ENCODE measurements around the gene UBXN7.

Gene UBXN7

DNA sequence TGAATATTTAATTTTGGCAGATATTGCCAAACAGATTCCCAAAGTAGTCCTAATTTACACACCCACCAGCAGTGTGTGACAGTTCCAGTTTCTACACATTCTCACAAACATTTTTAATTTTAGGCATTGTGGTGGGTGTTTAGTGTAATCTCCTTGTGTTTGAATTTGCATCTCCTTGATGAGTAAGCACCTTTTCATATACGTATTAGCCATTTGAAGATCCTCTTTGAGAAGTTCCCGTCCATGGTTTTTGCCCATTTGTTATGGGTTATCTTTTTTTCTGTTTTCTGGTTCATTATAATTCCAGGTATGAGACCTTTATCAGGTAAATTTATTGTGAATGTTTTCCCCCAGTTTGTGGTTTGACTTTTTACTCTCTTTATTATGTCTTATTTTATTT lies 91.8 kb downstream of the UBXN7 start:
- no peak overlapping the region for H3K4me2 ChIP-seq (ENCODE audit: low read length)
- no peak overlapping the region for H2BK120ac ChIP-seq (ENCODE audit: low read depth, low read length)
- H2AK5ac ChIP-seq (ENCODE audit: low read length), result no peak overlapping the region
- no peaks in the 10 kb centered on the region for H3K36me3 ChIP-seq (ENCODE audit: control insufficient read depth, insufficient read depth, low read length)
- no peaks in the 10 kb centered on the region for H3K79me1 ChIP-seq (ENCODE audit: low read length)
- H3K4me3 ChIP-seq (ENCODE audit: low read length), result no peak overlapping the region
- no peak overlapping the region for H3K18ac ChIP-seq (ENCODE audit: low read length)
- no peak overlapping the region for H4K8ac ChIP-seq (ENCODE audit: low read depth, low read length)
- H3K4ac ChIP-seq (ENCODE audit: low read depth, low read length), result no peak overlapping the region
- H3K27me3 ChIP-seq (ENCODE audit: insufficient read depth, low read length, poor library complexity), result no peaks in the 10 kb centered on the region
- H4K5ac ChIP-seq (ENCODE audit: low read length), result no peak overlapping the region
- WGBS (ENCODE audit: extremely low coverage, insufficient coverage, low lambda C conversion rate), result no CpG with 5 or more reads among the region's 2 CpGs
- DNase-seq, result no peak
- H2BK15ac ChIP-seq (replicated peaks; ENCODE audit: low read depth), result no peak overlapping the region
- H3K56ac ChIP-seq (ENCODE audit: low read length), result no peak overlapping the region
- no peaks in the 10 kb centered on the region for H3K4me1 ChIP-seq (ENCODE audit: control insufficient read depth, low read depth, low read length)
- H3K23ac ChIP-seq (ENCODE audit: low read length), result no peak overlapping the region
- H3K27ac ChIP-seq (ENCODE audit: low read depth, low read length), result no peak overlapping the region
- H3K9ac ChIP-seq (ENCODE audit: low read length), result no peak overlapping the region
- no peak overlapping the region for H2BK5ac ChIP-seq (ENCODE audit: low read length)
- H3K79me2 ChIP-seq (ENCODE audit: control insufficient read depth, insufficient read depth, low read length), result no peaks in the 10 kb centered on the region

DNA sequence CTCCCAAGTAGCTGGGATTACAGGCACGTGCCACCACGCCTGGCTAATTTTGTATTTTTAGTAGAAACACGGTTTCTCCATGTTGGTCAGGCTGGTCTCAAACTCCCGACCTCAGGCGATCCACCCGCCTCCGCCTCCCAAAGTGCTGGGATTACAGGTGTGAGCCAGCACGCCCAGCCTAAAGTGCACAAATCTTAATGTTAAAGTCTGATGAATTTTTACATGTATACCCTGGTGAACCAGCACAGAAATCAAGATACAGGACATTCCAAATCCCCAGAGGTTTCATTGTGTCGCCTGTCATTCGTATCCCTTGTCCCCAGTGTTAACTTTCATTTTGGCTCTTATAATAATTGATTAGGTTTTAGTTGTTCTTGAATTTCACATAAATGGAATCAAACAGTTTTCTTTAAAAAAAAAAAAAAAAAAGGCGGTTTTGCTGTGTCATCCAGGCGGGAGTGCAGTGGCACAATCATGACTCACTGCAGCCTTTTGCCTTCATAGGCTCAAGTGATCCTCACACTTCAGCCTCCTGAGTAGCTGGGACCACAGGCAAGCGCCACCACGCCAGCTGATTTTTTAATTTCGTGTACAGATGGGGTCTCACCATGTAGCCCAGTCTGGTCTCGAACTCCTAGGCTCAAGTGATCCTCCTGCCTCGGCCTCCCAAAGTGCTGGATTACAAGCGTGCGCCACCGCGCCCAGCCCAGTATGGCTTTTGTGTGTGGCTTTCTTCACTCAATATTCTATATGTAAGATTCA lies 92.6 kb downstream of the UBXN7 start:
- no peaks in the 10 kb centered on the region for H3K27me3 ChIP-seq (ENCODE audit: insufficient read depth, low read length, poor library complexity)
- H2BK5ac ChIP-seq (ENCODE audit: low read length), result no peak overlapping the region
- no CpG with 5 or more reads among the region's 21 CpGs for WGBS (ENCODE audit: extremely low coverage, insufficient coverage, low lambda C conversion rate)
- H3K79me2 ChIP-seq (ENCODE audit: control insufficient read depth, insufficient read depth, low read length), result no peaks in the 10 kb centered on the region
- H3K4ac ChIP-seq (ENCODE audit: low read depth, low read length), result no peak overlapping the region
- no peak overlapping the region for H2BK15ac ChIP-seq (replicated peaks; ENCODE audit: low read depth)
- no peak overlapping the region for H3K4me2 ChIP-seq (ENCODE audit: low read length)
- peak; percentile 53 for DNase-seq
- H3K23ac ChIP-seq (ENCODE audit: low read length), result no peak overlapping the region
- H3K56ac ChIP-seq (ENCODE audit: low read length), result no peak overlapping the region
- H3K9ac ChIP-seq (ENCODE audit: low read length), result no peak overlapping the region
- H3K36me3 ChIP-seq (ENCODE audit: control insufficient read depth, insufficient read depth, low read length), result no peaks in the 10 kb centered on the region
- no peaks in the 10 kb centered on the region for H3K79me1 ChIP-seq (ENCODE audit: low read length)
- H3K27ac ChIP-seq (ENCODE audit: low read depth, low read length), result no peak overlapping the region
- no peaks in the 10 kb centered on the region for H3K4me1 ChIP-seq (ENCODE audit: control insufficient read depth, low read depth, low read length)
- H4K5ac ChIP-seq (ENCODE audit: low read length), result no peak overlapping the region
- H3K18ac ChIP-seq (ENCODE audit: low read length), result no peak overlapping the region
- H2BK120ac ChIP-seq (ENCODE audit: low read depth, low read length), result no peak overlapping the region
- no peak overlapping the region for H3K4me3 ChIP-seq (ENCODE audit: low read length)
- no peak overlapping the region for H4K8ac ChIP-seq (ENCODE audit: low read depth, low read length)
- no peak overlapping the region for H2AK5ac ChIP-seq (ENCODE audit: low read length)

DNA sequence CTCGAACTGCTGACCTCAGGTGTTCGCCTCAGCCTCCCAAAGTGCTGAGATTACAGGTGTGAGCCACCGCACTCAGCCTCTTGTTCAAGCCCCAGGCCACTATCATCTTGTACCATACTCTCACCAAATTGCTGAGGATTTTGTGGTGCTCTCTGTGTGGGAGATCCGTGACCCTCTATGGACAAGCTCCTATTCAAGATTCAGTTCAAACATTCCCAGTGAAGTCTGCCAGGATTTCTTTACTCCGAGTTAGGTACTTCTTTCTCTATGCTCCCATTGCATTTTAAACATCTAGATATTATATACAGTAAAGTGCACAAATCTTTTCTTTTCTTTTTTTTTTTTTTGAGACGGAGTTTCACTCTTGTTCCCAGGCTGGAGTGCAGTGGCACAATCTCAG lies 93.2 kb downstream of the UBXN7 start:
- no peak overlapping the region for H4K8ac ChIP-seq (ENCODE audit: low read depth, low read length)
- no CpG with 5 or more reads among the region's 6 CpGs for WGBS (ENCODE audit: extremely low coverage, insufficient coverage, low lambda C conversion rate)
- DNase-seq, result no peak
- no peaks in the 10 kb centered on the region for H3K27me3 ChIP-seq (ENCODE audit: insufficient read depth, low read length, poor library complexity)
- no peak overlapping the region for H2BK5ac ChIP-seq (ENCODE audit: low read length)
- no peak overlapping the region for H3K56ac ChIP-seq (ENCODE audit: low read length)
- H4K5ac ChIP-seq (ENCODE audit: low read length), result no peak overlapping the region
- no peak overlapping the region for H2AK5ac ChIP-seq (ENCODE audit: low read length)
- no peak overlapping the region for H2BK120ac ChIP-seq (ENCODE audit: low read depth, low read length)
- no peak overlapping the region for H3K4ac ChIP-seq (ENCODE audit: low read depth, low read length)
- no peak overlapping the region for H3K9ac ChIP-seq (ENCODE audit: low read length)
- no peaks in the 10 kb centered on the region for H3K4me1 ChIP-seq (ENCODE audit: control insufficient read depth, low read depth, low read length)
- H3K18ac ChIP-seq (ENCODE audit: low read length), result no peak overlapping the region
- H3K36me3 ChIP-seq (ENCODE audit: control insufficient read depth, insufficient read depth, low read length), result no peaks in the 10 kb centered on the region
- H3K27ac ChIP-seq (ENCODE audit: low read depth, low read length), result no peak overlapping the region
- no peak overlapping the region for H3K4me3 ChIP-seq (ENCODE audit: low read length)
- H3K23ac ChIP-seq (ENCODE audit: low read length), result no peak overlapping the region
- H3K4me2 ChIP-seq (ENCODE audit: low read length), result no peak overlapping the region
- no peaks in the 10 kb centered on the region for H3K79me2 ChIP-seq (ENCODE audit: control insufficient read depth, insufficient read depth, low read length)
- no peak overlapping the region for H2BK15ac ChIP-seq (replicated peaks; ENCODE audit: low read depth)
- no peaks in the 10 kb centered on the region for H3K79me1 ChIP-seq (ENCODE audit: low read length)

DNA sequence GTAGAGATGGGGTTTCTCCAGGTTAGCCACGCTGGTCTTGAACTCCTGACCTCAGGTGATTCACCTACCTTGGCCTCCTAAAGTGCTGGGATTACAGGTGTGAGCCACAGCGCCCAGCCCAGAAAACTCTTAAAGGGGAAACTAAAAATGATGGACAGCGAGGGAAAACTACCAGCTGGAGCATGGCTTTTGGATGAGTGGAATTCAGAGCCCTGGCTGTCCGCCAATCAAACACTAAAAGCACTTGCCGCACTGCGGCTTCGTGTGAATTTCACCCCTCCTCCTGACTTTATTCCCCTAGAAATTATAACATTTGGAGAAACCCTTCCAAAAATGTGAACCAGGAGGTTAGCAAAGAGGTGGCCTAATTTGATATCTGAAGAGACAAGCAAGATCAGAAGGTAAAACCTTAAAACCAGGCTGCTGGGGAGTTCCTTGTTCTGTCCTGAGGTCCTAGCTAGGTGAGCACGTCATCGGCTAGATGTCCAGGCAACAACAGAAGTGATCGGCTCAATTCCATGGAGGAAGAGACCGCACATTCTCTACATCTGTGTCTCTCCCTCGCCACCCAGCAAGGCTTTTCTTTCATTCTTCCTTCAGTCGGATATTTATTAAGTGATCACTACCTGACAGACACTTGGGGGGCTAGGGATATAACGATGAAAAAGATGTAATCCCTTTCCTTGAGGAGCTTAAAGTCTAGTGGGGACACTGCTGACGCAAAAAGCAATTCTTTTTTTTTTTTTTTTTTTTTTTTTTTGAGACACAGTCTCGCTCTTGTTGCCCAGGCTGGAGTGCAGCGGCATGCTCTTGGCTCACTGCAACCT lies 95.7 kb downstream of the UBXN7 start:
- no peak for DNase-seq
- Histone ChIP-seq H3K23ac (ENCODE audit: low read length) (no peak overlapping the region), H3K79me1 (ENCODE audit: low read length) (no peaks in the 10 kb centered on the region), H2BK15ac (replicated peaks; ENCODE audit: low read depth) (no peak overlapping the region), H2AK5ac (ENCODE audit: low read length) (no peak overlapping the region), H3K4ac (ENCODE audit: low read depth, low read length) (no peak overlapping the region), H3K27me3 (ENCODE audit: insufficient read depth, low read length, poor library complexity) (no peaks in the 10 kb centered on the region), H2BK120ac (ENCODE audit: low read depth, low read length) (no peak overlapping the region), H2BK5ac (ENCODE audit: low read length) (no peak overlapping the region), H3K4me1 (ENCODE audit: control insufficient read depth, low read depth, low read length) (no peaks in the 10 kb centered on the region), H3K56ac (ENCODE audit: low read length) (no peak overlapping the region), H3K36me3 (ENCODE audit: control insufficient read depth, insufficient read depth, low read length) (no peaks in the 10 kb centered on the region), H3K18ac (ENCODE audit: low read length) (no peak overlapping the region), H4K5ac (ENCODE audit: low read length) (no peak overlapping the region), H4K8ac (ENCODE audit: low read depth, low read length) (no peak overlapping the region), H3K79me2 (ENCODE audit: control insufficient read depth, insufficient read depth, low read length) (no peaks in the 10 kb centered on the region), H3K9ac (ENCODE audit: low read length) (no peak overlapping the region), H3K4me3 (ENCODE audit: low read length) (no peak overlapping the region), H3K27ac (ENCODE audit: low read depth, low read length) (no peak overlapping the region), H3K4me2 (ENCODE audit: low read length) (no peak overlapping the region)
- WGBS (ENCODE audit: extremely low coverage, insufficient coverage, low lambda C conversion rate), result no CpG with 5 or more reads among the region's 17 CpGs

DNA sequence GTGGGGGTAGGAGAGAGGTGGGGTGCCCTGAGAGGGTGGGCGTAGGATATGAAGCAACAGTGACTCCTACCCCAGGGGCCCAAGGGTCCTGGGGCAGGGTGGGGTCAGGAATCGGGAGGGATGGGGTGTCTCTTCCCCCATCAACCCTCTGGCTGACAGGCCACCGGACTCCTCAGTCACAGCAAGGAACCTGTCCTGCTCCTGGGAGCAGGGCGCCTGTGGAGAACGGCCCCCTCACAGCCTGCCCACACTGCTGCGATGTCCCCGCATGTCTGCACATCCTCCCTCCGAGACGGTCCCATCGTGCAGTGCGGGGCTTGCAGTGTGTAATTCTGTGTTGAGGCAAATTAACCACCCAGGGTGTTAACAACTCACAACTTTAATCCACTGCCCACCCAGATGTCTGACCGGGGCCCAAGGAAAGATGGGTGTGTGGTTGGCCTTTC lies 96.7 kb downstream of the UBXN7 start:
- Histone ChIP-seq H3K27me3 (ENCODE audit: insufficient read depth, low read length, poor library complexity) (no peaks in the 10 kb centered on the region), H3K9ac (ENCODE audit: low read length) (no peak overlapping the region), H3K36me3 (ENCODE audit: control insufficient read depth, insufficient read depth, low read length) (no peaks in the 10 kb centered on the region), H3K18ac (ENCODE audit: low read length) (no peak overlapping the region), H3K4me3 (ENCODE audit: low read length) (no peak overlapping the region), H4K8ac (ENCODE audit: low read depth, low read length) (no peak overlapping the region), H2BK15ac (replicated peaks; ENCODE audit: low read depth) (no peak overlapping the region), H3K79me1 (ENCODE audit: low read length) (no peaks in the 10 kb centered on the region), H3K79me2 (ENCODE audit: control insufficient read depth, insufficient read depth, low read length) (no peaks in the 10 kb centered on the region), H2BK5ac (ENCODE audit: low read length) (no peak overlapping the region), H3K4ac (ENCODE audit: low read depth, low read length) (no peak overlapping the region), H3K23ac (ENCODE audit: low read length) (no peak overlapping the region), H2BK120ac (ENCODE audit: low read depth, low read length) (no peak overlapping the region), H3K4me1 (ENCODE audit: control insufficient read depth, low read depth, low read length) (no peaks in the 10 kb centered on the region), H3K56ac (ENCODE audit: low read length) (no peak overlapping the region), H3K27ac (ENCODE audit: low read depth, low read length) (no peak overlapping the region), H3K4me2 (ENCODE audit: low read length) (no peak overlapping the region), H4K5ac (ENCODE audit: low read length) (no peak overlapping the region), H2AK5ac (ENCODE audit: low read length) (no peak overlapping the region)
- no CpG with 5 or more reads among the region's 12 CpGs for WGBS (ENCODE audit: extremely low coverage, insufficient coverage, low lambda C conversion rate)
- DNase-seq, result no peak

Measured in mesendoderm (in vitro differentiated cells).